ENCODE data around the gene MED6.

DNA sequence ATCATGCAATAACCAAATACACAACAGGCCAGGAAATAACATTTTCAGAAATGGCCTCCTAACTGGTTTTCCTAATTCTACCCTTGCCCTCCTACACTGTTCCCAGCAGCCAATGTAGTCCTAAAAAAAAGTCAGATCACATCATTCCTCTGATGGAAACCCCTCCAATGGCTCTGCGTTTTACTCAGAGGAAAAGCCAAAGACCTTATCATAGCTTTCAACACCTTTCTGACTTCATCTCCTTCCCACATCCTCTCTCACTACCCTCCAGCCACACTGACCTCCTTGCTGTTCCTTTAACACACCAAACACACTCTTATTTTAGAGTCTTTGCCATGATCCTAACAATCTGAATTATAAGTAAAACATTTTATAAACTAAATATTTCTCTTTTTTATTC lies 1.1 kb downstream of the MED6 start:
- TF ChIP-seq, protein P1, sequence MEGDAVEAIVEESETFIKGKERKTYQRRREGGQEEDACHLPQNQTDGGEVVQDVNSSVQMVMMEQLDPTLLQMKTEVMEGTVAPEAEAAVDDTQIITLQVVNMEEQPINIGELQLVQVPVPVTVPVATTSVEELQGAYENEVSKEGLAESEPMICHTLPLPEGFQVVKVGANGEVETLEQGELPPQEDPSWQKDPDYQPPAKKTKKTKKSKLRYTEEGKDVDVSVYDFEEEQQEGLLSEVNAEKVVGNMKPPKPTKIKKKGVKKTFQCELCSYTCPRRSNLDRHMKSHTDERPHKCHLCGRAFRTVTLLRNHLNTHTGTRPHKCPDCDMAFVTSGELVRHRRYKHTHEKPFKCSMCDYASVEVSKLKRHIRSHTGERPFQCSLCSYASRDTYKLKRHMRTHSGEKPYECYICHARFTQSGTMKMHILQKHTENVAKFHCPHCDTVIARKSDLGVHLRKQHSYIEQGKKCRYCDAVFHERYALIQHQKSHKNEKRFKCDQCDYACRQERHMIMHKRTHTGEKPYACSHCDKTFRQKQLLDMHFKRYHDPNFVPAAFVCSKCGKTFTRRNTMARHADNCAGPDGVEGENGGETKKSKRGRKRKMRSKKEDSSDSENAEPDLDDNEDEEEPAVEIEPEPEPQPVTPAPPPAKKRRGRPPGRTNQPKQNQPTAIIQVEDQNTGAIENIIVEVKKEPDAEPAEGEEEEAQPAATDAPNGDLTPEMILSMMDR (IDR thresholded peaks at IDR 0.05; ENCODE audit: low read depth, low read length, poor library complexity, severe bottlenecking) = no peak
- TF ChIP-seq EZH2phosphoT487 (IDR thresholded peaks at IDR 0.05; ENCODE audit: borderline replicate concordance, low read length) = no peak

Measured in DOHH2 (cell line).